GM21717 (cell line): ENCODE data around the gene IL6R.
"Not testable (repeated sequence)": the region's sequence is repeated elsewhere in the genome, so short reads cannot be mapped to it uniquely, and the experiment has no call there.

Experiments
- ATAC-seq: cut with Tn5 transposase; IDR thresholded peaks from one replicate; pipeline ENCODE4 v1.9.1; 2021; ENCODE audit warnings: mild to moderate bottlenecking, moderate library complexity; ENCODE audit not compliant: unreplicated experiment

Gene IL6R

DNA sequence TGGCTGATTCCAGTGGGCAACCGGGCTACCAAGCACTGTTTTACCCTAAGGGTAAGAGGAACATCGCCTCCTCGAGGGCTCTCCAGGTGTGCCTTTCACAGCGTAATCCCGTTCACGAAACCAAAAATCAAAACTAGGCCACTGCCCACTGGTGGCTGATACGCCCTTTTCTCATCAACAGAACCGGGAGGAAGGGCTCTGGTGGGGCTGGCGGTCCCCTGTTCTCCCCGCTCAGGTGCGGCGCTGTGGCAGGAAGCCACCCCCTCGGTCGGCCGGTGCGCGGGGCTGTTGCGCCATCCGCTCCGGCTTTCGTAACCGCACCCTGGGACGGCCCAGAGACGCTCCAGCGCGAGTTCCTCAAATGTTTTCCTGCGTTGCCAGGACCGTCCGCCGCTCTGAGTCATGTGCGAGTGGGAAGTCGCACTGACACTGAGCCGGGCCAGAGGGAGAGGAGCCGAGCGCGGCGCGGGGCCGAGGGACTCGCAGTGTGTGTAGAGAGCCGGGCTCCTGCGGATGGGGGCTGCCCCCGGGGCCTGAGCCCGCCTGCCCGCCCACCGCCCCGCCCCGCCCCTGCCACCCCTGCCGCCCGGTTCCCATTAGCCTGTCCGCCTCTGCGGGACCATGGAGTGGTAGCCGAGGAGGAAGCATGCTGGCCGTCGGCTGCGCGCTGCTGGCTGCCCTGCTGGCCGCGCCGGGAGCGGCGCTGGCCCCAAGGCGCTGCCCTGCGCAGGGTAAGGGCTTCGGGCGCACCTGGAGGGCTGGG lies at the start of gene IL6R:
TSS of gene IL6R (plus strand) at position 360 of the 763 bp plus-strand sequence. CDS start at position 647, 287 bp downstream.
- ATAC-seq, result peak; percentile 34

DNA sequence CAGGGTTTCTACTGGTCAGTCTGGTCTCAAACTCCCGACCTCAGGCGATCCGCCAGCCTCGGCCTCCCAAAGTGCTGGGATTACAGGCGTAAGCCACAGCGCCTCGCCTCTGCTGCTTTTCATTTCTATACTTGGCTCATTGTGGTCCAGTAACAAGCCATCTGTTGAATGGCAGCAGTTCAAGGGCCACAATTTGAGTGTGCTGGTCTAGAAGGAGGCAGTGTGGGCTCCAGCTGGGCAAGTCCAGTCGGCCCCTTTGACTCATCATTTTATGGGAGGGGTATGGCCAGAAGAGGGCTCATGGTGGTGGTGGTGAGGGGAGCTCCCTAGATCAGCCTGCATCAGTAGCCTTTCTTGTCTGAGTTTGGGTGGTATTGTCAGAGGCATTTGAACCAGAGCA lies 46.6 kb upstream of the IL6R start:
- ATAC-seq, result no peak

DNA sequence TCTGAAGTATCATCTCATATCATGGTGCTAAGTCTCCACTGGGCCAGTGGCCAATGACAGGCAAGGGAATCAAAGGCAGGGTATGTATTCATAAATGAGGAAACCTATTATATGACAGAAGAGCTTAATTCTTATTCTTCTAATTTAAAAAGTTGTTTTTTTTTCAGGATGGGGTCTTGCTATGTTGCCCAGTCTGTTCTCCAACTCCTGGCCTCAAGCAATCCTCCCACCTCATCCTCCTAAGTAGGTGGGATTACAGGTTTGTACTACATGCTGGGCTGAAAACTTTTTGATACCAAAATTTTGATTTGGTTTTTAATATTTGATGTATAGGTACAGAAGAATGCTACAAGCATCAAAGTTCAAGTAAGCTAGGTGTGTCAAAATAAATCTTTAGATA lies 44.9 kb upstream of the IL6R start:
- ATAC-seq, result no peak

DNA sequence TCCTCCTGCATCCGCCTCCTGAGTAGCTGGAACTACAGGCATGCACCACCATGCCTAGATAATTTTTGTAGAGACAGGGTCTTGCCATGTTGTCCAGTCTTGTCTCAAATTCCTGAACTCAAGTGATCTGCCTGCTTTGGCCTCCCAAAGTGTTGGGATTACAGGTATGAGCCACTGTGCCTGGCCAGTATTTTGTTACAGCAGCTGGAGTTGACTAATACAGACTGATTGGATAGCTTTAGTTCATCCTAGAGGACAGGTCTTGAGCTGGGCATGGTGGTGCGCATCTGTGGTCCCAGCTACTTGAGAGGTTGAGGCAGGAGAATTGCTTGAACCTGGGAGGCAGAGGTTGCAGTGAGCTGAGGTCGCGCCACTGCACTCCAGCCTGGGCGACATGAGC lies 44.3 kb upstream of the IL6R start:
- not testable (repeated sequence) for ATAC-seq

DNA sequence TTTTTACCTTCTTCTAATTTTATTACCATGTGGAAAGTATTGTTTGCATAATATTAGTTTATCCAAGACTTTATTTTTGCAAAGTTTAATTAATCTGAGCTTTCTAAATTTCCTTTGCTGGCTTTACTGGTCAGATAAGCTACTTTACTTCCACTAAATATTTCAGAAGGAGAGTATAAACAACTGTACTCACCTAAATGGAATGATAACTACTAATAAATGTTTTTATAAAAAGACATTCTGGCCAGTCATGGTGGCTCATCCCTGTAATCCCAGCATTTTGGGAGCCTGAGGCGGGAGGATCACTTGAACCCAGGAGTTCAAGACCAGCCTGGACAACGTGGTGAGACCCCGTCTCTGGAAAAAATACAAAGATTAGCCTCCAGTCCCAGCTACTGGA lies 43.8 kb upstream of the IL6R start:
- ATAC-seq, result no peak

DNA sequence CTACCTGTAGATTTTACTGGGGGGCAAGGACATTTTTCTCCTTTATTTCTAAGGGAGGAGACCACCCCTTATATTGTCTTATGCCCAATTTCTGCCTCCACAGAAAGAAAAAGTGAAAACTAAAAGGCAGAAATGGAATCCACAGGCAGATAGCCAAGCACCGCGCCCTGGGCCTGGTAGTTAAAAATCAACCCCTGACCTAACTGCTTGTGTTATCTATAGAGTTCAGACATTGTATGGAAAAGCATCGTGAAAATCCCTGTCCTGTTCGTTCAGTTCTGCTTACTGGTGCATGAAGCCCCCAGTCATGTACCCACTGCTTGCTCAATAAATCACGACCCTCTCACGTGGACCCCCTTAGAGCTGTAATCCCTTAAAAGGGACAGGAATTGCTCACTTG lies 33.7 kb upstream of the IL6R start:
- no peak for ATAC-seq

DNA sequence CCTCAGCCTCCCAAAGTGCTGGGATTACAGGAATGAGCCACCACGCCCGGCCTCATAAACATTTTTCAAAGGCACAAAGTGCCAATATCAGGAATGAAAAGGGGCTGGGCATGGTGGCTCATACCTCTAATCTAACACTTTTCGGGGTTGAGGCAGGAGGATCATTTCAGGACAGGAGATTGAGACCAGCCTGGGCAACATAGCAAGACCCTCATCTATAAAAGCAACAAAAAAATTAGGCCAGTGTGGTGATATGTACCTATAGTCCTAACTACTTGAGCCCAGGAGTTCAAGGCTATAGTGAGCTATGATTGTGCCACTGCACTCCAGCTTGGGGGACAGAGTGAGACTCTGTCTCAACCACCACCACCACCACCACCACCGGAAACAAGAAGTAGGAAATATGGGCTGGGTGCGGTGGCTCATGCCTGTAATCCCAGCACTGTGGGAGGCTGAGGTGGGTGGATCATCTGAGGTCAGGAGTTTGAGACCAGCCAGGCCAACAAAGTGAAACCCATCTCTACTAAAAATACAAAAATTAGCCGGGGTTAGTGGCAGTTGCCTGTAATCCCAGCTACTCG lies 31.3 kb upstream of the IL6R start:
- ATAC-seq, result not testable (repeated sequence)

DNA sequence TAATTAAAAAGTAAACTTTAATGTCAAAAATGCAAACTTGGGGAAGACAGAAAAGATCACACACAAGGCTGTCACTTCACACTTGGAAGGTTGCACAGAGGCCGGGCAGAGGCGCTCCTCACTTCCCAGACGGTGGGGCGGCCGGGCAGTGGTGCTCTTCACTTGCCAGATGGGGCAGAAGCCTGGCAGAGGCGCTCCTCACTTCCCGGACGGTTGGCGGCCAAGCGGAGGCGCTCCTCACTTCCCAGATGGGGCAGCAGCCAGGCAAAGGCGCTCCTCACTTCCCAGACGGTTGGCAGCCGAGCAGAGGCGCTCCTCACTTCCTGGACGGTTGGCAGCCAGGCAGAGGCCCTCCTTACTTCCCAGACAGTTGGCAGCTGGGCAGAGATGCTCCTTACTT lies 25.8 kb upstream of the IL6R start:
- ATAC-seq, result no peak

DNA sequence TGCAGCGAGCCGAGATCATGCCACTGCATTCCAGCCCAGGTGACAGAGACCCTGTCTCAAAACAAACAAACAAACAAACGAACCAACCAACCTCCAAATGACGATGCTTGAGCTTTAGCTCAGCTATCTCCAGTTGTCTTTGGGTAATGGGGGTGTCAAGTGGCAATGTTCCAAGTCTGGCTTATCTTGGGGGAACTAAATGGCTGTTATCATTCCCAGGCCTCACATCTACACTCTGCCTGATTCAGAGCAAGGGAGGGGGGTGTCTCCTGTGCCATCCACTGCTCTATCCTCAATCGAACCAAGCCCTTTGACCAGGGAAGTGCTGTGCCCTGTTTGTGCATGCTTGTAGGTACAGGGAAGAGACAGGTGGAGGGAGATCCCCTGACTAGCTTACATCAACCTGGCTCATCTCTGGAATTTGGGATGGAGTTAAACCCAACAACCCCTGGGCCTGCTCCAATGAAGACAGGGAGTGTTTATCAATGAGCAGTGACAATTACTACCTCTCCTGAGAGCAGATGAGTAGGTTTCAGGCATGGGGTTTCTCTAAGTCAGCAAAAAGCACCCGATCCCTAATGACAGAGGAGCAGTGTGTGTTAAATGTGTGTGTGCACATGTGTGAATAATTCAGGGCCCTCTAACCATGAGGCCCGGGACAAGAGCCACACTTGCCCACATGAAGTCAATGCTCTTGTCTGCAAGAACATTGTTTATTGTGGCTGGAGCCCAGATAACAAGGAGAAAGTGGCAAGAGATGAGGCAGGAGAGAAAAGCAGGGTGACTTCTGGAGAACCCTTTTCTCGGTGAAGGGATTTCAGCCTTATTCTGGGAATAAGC lies 20.3 kb upstream of the IL6R start:
- ATAC-seq, result no peak

DNA sequence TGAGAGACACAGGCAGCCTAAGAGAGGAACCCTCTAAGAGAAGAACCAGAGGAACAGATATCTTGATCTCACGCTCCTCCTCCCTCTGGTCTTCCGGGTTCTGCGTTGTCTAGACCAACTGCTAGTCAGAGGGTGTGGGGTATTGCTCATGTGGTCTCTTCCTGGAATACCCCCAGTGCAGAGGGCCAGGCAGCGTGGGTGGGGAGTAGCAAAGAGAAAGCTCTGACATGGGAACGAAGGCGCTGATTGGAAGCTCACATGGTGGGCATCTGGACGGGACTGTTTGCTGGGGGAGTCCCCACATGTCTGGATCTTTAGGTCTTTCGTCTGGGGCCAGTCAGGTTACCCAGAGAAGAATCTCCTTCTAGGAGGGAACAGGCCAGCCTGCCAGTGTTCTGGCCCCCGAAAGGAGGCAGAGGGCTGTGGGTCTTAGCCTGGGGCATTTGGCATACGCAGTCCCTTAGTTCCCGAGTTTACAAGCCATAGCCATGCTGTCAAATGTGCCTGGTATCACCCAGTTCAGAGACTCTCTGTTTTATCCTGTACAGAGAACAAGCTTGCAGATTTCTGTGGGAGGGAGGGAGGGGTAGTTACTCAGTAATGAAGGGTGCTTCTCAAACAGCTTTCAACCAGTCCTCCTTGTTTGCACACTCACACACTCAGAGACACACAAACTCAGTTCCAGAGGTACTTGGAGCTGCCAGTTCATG lies 18.3 kb upstream of the IL6R start:
- ATAC-seq, result peak; percentile 53

DNA sequence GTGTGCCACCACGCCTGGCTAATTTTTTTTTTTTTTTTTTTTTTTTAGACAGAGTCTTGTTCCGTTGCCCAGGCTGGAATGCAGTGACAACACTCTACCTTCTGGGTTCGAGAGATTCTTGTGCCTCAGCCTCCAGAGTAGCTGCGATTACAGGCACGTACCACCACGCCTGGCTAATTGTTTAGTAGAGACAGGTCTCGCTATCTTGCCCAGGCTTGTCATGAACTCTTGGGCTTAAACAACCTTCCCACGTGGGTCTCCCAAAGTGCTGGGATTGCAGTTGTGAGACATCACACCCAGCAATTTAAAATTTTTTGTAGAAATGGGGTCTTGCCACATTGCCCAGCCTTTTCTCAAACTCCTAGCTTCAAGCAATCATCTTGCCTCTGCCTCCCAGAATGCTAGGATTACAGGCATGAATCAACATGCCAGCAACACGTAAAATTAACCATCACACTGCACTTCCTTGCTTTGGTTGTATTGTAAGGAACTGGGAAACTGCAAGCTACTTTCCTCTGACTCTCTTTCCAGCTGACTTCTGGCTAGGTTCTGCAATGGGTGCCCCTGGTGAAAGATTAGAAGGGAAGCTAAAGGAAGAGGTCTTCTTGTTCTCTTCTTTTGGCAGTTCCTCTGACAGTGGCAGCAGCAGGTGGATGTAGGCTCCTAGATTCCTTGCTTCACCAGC lies 13.9 kb upstream of the IL6R start:
- no peak for ATAC-seq

DNA sequence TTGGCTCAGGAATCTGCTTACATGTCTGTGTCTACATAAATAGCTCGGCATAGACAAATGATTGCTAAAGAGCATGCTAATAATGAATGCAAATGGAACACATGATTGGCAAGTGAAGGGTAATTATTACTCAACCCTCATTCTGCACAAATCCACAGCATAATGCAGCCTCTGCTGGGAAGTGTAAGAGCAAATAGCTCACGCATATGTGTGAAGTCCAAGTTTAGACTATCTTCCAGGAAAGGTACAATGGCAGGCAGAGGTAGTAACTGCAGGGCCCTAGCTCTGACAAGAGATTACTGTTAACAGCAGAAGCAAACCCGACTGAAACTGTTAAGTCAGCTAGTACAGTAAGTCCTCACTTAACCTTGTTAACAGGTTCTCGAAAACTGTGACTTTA lies 7.0 kb upstream of the IL6R start:
- ATAC-seq, result no peak

DNA sequence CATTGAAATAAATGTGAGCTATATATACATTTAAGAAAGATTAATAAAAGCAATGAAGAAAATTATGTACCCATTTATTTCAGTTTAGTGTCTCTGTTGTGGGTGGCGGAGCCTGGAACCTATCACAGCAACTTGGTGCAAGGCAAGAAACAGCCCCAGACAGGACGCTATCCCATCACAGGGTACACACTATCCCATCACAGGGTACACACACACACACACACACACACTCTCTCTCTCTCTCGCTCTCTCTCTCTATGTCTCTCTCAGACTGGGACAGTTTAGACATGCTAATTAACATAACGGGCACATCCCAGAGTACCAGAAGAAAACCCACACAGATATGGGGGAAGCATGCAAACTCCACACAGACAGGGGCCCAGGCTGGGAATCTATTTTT lies 6.5 kb upstream of the IL6R start:
- ATAC-seq, result no peak

DNA sequence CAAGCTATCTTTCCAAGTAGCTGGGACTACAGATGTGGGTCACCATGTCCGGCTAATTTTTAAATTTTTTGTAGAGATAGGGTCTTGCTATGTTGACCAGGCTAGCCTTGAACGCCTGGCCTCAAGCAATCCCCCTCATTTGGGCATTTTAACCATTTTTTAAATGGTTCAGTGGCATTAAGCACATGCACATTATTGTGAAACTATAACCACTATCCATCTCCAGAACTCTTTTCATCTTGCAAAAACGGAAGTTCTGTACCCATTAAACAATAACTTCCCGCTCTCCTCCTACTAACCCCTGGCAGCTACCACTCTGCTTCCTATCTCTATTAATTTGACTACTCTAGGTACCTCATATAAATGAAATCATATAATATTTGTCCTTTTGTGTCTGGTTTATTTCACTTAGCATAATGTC lies 4.8 kb upstream of the IL6R start:
- no peak for ATAC-seq

DNA sequence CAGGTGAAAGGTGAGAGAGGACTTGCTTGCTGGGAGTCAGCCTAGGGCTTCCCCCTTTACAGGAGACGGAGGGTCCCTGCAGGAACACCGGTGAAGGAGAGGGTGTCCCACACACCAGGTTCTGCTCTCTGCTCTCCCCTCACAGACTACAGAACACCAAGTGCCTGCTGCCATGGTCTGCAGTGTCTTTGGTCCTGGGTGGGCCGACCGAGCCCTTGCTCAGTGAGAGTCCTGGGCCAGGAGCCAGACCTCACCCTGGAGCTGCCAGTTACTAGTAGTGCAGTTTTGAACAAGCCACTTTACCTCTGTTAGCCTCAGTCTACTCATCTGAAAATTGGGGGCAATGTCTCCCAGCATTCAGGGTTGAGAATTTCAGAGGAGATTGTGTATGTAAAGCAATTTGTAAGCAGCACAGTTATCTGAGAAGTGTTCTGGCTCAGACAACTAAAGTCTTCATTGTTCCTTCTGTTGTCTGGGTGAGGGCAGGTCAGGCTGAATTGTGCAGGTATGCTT lies 2.7 kb upstream of the IL6R start:
- no peak for ATAC-seq

DNA sequence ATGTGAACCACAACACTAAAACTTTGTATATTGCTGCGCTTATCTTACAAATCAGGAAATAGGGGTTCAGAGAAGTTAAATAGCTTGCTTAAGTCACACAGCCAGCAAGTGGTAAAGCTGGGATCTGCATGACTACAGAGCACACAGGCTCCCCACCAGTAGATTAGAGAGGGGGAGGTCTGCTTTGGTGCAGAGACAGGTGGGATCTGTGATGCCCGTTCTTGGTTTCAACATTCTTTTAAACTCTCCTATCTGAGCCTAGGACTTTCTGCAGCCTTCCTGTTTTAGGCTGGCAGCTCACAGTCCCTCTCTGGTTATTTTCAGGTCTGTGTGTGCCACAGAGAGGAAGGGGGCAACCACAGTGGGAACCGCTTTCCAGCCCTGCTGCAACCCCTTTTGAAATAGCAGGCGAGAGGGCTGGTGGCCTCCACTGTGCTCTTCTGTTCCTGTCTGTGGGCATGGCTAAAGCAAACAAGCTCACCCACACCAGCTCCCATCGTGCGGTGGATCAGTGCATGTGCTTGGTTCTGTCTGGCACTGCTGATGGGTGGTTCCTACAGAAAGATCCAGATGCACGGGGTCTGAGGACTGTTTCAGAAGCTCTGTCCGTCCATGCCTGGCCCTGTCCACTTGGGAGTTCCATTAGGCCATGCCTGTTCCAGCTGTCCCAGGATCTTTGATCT lies 1.7 kb upstream of the IL6R start:
- no peak for ATAC-seq

DNA sequence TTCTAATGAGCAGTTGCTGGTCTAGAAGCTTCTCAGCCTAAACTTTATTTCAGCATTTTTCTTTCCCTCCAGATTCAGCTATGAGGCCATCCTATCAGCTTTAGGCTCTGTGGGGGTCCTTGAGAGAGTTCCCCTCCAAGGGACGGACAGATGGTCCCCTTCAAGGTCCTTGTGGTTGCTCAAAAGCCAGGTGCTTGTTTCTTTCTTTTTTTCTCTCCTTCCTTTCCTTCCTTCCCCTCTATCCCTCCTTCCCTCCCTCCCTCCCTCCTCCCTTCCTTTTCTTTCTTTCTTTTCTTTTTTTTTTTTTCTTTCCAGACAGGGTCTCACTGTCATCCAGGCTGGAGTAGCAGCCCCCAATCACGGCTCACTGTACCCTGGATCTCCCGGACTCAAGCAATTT lies 1.2 kb upstream of the IL6R start:
- no peak for ATAC-seq

DNA sequence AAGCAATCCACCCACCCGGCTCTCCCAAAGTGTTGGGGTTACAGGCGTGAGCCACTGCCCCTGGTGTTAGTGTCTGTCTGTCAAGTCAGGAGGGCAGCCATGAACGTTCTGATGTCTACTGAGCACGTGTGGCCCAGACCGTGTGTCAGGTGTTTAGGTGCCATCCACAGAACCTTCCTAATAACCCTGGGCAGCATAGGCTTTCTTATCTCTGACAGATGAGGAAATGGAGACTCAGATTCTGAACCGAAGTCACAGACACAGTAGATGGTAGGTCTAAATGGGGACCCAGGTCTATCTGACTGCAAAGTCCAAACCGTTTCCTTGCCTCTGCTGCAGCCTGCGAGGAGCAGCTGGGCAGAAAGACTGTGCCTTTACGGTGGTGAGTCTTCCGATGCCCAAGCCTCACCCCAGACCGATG lies 622 bp upstream of the IL6R start:
- no peak for ATAC-seq

DNA sequence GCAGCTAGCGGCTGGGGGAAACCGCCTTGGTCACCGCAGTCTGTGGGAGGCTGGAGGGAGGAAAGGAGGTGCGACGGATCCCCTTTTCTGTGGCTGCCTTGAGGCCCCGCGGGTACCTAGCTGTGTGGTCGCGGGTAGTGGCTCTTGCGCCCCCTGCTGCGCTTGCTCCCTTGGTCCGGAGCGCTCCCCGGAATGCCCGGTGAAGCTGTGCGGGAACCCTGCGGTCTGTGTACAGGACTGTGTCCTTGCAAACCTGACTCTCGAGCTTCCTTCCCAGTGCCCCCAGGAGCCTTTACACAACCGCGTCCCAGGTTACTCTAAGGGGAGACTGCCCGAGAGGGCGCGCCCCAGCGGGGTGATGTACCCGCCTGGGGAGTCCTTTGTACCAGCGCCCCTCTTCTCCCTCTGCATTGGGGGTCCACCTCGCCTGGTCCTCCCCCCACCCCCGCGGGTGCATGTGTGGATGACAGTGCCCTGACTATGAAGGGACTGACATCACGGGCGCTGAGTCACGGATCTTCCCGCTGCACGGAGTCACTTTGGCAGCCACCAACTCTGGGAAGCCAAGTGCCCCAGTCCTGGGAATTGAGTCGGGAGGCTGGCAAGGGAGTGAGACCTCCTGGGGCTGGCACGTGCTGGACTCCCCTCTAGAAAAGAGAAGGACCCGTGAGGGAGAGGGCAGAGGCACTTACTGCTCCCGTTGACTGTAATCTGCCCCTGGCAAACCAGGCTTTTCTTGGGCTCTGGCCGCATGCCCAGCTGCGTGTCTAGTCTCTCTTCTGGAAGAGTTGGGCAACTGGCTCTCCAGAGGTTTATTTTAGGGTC lies 816 bp downstream of the IL6R start:
- no peak for ATAC-seq
